Right atrium auricular region (tissue), 2 donors: ENCODE data around the gene CRIP2. TPM values are rescaled to one million over a fixed set of nuclear protein-coding genes. Genes with fewer than 3 reads are reported as not detected.
A peak's percentile ranks its signal among the peaks of the same experiment; 100 is the strongest.

Experiments used
- DNase-seq: peaks from one replicate; pipeline ENCODE4 v3.0.0-alpha.2; 2019; ENCODE audit warnings: low spot score
- H3K27ac ChIP-seq, 2 donors: fragments of 200-600 bp; sonication (generic); 1 replicate in 1 of 2; 2 replicates in 1 of 2; pipeline ENCODE4 v1.5.1; 2016 to 2019
- H3K27me3 ChIP-seq, 2 donors: fragments of 200-600 bp; sonication (generic); one replicate each; pipeline versions ENCODE4 v1.5.1 to v1.6.0; 2017 to 2019
- H3K36me3 ChIP-seq: fragments of 200-600 bp; sonication (generic); one replicate; pipeline ENCODE4 v1.5.1; 2016
- H3K4me1 ChIP-seq, 2 donors: fragments of 200-600 bp; sonication (generic); one replicate each; pipeline versions ENCODE4 v1.5.1 to v1.6.0; 2017 to 2019
- H3K4me3 ChIP-seq, 2 donors: fragments of 200-600 bp; sonication (generic); 1 replicate in 1 of 2; 2 replicates in 1 of 2; pipeline ENCODE4 v1.5.1; 2017 to 2019; ENCODE audit warnings: mild to moderate bottlenecking in 1 of 2, moderate library complexity in 1 of 2
- H3K9me3 ChIP-seq, 2 donors: fragments of 200-600 bp; sonication (generic); one replicate each; pipeline ENCODE4 v1.5.1; 2019
- CTCF ChIP-seq, 2 donors: fragments of 200-600 bp; sonication (generic); IDR thresholded peaks; one replicate each; pipeline ENCODE4 v1.5.1; 2019; ENCODE audit warnings: antibody characterized with exemption in 2 of 2
- total RNA-seq, 2 donors: library from RNA; depleted of rRNA; stranded (reverse); fragments of >200 nt; gene quantifications; one replicate each; pipeline ENCODE4 v1.1.0, GENCODE V29; 2016

The CRIP2 gene
- total RNA-seq, 2 donors from 2014 or later: 831 to 1,272 TPM

- H3K9me3 ChIP-seq: no peaks in the 10 kb centered on the region
- peak overlapping the region in 1 of 2 donors; percentile 69 for H3K4me3 ChIP-seq
- H3K36me3 ChIP-seq: no peaks in the 10 kb centered on the region
- peaks cover 0 to 96% of the 10 kb centered on the region in 2 donors for H3K4me1 ChIP-seq
- no peak for DNase-seq
- peak overlapping the region; percentile 95 to 98 for H3K27ac ChIP-seq
- TF ChIP-seq CTCF (IDR thresholded peaks at IDR 0.05): peak in 1 of 2 donors; percentile 60
- no peaks in the 10 kb centered on the region for H3K27me3 ChIP-seq
These were observed 11.1 kb downstream of the CRIP2 start for GRCh38 chr14:105485739-105486162.

- Histone ChIP-seq H3K4me1 (peaks cover 0 to 91% of the 10 kb centered on the region in 2 donors), H3K27me3 (no peaks in the 10 kb centered on the region), H3K4me3 (peak within 1 kb of the TSS; percentile 62 to 69), H3K27ac (peak within 1 kb of the TSS; percentile 95 to 98), H3K36me3 (no peaks in the 10 kb centered on the region), H3K9me3 (no peaks in the 10 kb centered on the region)
- peak in 1 of 2 donors; percentile 8 for TF ChIP-seq CTCF (IDR thresholded peaks at IDR 0.05)
- DNase-seq: no peak
These were observed 11.7 kb downstream of the CRIP2 start, which contains the start of gene CRIP1 for GRCh38 chr14:105486163-105486973. Gene CRIP1 (plus strand): TSS chr14:105486886. CDS start chr14:105487260, 374 bp downstream.

DNA sequence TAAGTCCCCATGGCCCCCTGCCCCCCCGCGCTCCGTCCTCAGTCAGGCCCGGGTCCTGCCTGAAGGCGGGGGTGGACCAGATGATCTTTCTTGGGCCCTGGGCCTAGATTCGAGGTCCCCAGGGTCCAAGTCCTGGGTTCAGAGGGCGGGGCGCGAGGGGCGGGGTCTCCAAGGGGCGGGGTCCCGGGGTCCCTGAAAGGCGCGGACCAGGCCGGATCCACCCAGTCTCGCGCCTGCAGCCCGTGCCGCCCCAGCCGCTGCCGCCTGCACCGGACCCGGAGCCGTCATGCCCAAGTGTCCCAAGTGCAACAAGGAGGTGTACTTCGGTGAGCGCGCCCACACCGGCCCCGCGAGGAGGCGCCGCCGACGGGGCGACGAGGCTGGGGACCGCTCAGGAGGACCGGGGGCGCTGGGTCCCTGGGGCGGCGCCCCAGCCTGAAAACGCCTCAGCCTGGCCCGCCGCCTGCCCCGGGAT, 12.4 kb downstream of the CRIP2 start:
- H3K27ac ChIP-seq: peak overlapping the region; percentile 95 to 98
- H3K4me3 ChIP-seq: peak overlapping the region; percentile 62 to 69
- H3K27me3 ChIP-seq: no peaks in the 10 kb centered on the region
- no peaks in the 10 kb centered on the region for H3K9me3 ChIP-seq
- H3K36me3 ChIP-seq: no peaks in the 10 kb centered on the region
- no peak for TF ChIP-seq CTCF (IDR thresholded peaks at IDR 0.05)
- DNase-seq: peak; percentile 83
- H3K4me1 ChIP-seq: peaks cover 0 to 91% of the 10 kb centered on the region in 2 donors

GRCh38 chr14:105487449-105487985, 12.9 kb downstream of the CRIP2 start:
- H3K36me3 ChIP-seq: no peaks in the 10 kb centered on the region
- peaks cover 0 to 90% of the 10 kb centered on the region in 2 donors for H3K4me1 ChIP-seq
- DNase-seq: peak; percentile 65
- H3K27ac ChIP-seq: peak overlapping the region; percentile 95 to 98
- H3K27me3 ChIP-seq: no peaks in the 10 kb centered on the region
- no peaks in the 10 kb centered on the region for H3K9me3 ChIP-seq
- H3K4me3 ChIP-seq: peak overlapping the region; percentile 62 to 69
- no peak for TF ChIP-seq CTCF (IDR thresholded peaks at IDR 0.05)

DNA sequence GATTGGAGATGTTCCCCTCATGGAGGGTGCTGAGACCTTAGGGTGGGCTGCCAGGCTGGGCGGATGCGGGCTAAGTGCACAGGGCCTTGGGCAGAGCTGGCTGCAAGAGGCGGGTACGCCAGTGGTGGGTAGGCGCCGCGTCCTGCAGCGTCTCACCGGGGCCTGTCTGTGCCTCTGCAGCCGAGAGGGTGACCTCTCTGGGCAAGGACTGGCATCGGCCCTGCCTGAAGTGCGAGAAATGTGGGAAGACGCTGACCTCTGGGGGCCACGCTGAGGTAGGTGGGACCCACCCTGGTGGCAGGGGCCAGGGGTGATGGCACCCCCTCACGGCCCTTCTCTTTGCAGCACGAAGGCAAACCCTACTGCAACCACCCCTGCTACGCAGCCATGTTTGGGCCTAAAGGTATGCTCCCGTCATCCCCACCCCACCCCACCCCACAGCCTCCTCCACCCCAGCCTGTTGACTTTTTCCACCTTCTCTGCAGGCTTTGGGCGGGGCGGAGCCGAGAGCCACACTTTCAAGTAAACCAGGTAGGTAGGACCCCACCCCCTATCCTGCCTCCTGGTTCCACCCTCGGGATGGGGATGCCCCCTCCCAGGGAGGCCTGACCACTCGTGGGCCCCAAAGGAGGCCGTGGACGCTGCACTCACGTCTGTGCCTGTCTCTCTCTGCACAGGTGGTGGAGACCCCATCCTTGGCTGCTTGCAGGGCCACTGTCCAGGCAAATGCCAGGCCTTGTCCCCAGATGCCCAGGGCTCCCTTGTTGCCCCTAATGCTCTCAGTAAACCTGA, 13.6 kb downstream of the CRIP2 start:
- TF ChIP-seq CTCF (IDR thresholded peaks at IDR 0.05): no peak
- H3K4me3 ChIP-seq: peak overlapping the region; percentile 62 to 69
- DNase-seq: peak; percentile 62
- H3K4me1 ChIP-seq: peaks cover 0 to 83% of the 10 kb centered on the region in 2 donors
- H3K36me3 ChIP-seq: no peaks in the 10 kb centered on the region
- no peaks in the 10 kb centered on the region for H3K9me3 ChIP-seq
- H3K27me3 ChIP-seq: no peaks in the 10 kb centered on the region
- peak overlapping the region; percentile 95 to 98 for H3K27ac ChIP-seq
